K562 (cell line): Measurements from ENCODE around the gene RSBN1L. TPM values are rescaled to one million over a fixed set of nuclear protein-coding genes. Genes with fewer than 3 reads are reported as not detected.

ENCODE experiments used
- ATAC-seq: fragments of 200-7000 bp; cut with Tn5 transposase; 3 replicates; pipeline ENCODE4 v1.9.1; 2020; ENCODE audit warnings: moderate library complexity
- BruUV-seq: library from RNA; stranded (reverse); fragments of 400-500 nt; replicated peaks from 2 replicates; lab custom pipeline; 2021; lab: Mats Ljungman, UMichigan
- CTCF ChIA-PET: fragments of 300-600 bp; formaldehyde crosslinking; extraction: SDS; loops from one replicate; lab custom pipeline; 2021; ENCODE audit warnings: low intra/inter-chr PET ratio; lab: Yijun Ruan, JAX
- POLR2A ChIA-PET: fragments of 300-600, 350-650 bp; sonication (Branson Sonifier 250); formaldehyde crosslinking; extraction: SDS; loops from one replicate; lab custom pipeline; 2021; ENCODE audit warnings: antibody characterized with exemption, inconsistent platforms; lab: Yijun Ruan, JAX
- DNase-seq, 4 experiments: peaks; one replicate each; pipeline versions ENCODE4 v3.0.0 to v3.0.0-alpha.2; 2011 to 2018; ENCODE audit warnings: low spot score in 3 of 4, mixed read lengths in 3 of 4; ENCODE audit errors: extremely low read depth in 1 of 4
- FAIRE-seq: peaks from 2 replicates; lab custom pipeline; 2011; peaks lifted over from hg19 to GRCh38; lab: Jason Lieb, UNC
- H2AFZ ChIP-seq: 2 replicates; pipeline ENCODE4 v1.6.0; 2011; ENCODE audit warnings: low read depth, low read length, control low read depth, inconsistent platforms
- H3K27ac ChIP-seq: fragments of 200-600 bp; 3 replicates; pipeline ENCODE4 v1.8.0; 2011; ENCODE audit warnings: low read depth, mild to moderate bottlenecking, control low read depth, inconsistent platforms, low read length, moderate library complexity, mixed read lengths; ENCODE audit errors: extremely low read depth
- H3K27me3 ChIP-seq, 2 experiments: fragments of 300-600 bp in 1 of 2; 2 replicates in 1 of 2; 3 replicates in 1 of 2; pipeline versions ENCODE4 v1.6.0 to v1.8.0; 2011; ENCODE audit warnings: inconsistent platforms in 2 of 2, low read length in 2 of 2, mild to moderate bottlenecking in 1 of 2, mixed read lengths in 1 of 2, moderate library complexity in 1 of 2; ENCODE audit not compliant: control insufficient read depth in 2 of 2, insufficient read depth in 2 of 2
- H3K36me3 ChIP-seq: fragments of 300-600 bp; 3 replicates; pipeline ENCODE4 v1.8.0; 2011; ENCODE audit warnings: mild to moderate bottlenecking, low read length, inconsistent platforms; ENCODE audit not compliant: control insufficient read depth, insufficient read depth
- H3K4me1 ChIP-seq, 2 experiments: fragments of 200-600 bp in 1 of 2; replicated peaks in 1 of 2; 2 replicates in 1 of 2; 3 replicates in 1 of 2; pipeline versions ENCODE4 v1.5.1 to v1.8.0; 2011; ENCODE audit warnings: inconsistent platforms in 2 of 2, low read length in 2 of 2, mild to moderate bottlenecking in 1 of 2, mixed read lengths in 1 of 2, moderate library complexity in 1 of 2; ENCODE audit not compliant: control insufficient read depth in 2 of 2, insufficient read depth in 2 of 2
- H3K4me2 ChIP-seq: 2 replicates; pipeline ENCODE4 v1.6.1; 2011; ENCODE audit warnings: low read length, control low read depth, inconsistent platforms, mixed read lengths; ENCODE audit not compliant: insufficient read depth
- H3K4me3 ChIP-seq: fragments of 200-600 bp; sonication (generic), shearing (Covaris generic); 2 replicates; pipeline ENCODE4 v1.5.1; 2016; ENCODE audit warnings: control low read depth, inconsistent platforms
- H3K79me2 ChIP-seq: fragments of 200-600 bp; 3 replicates; pipeline ENCODE4 v1.8.0; 2011; ENCODE audit warnings: low read length, inconsistent platforms; ENCODE audit not compliant: control insufficient read depth, insufficient read depth
- H3K9ac ChIP-seq, 2 experiments: 2 replicates each; pipeline versions ENCODE4 v1.6.0 to v1.6.1; 2011; ENCODE audit warnings: low read depth in 2 of 2, low read length in 2 of 2, control low read depth in 1 of 2, inconsistent platforms in 1 of 2, mild to moderate bottlenecking in 1 of 2, mixed read lengths in 1 of 2; ENCODE audit not compliant: insufficient read depth in 1 of 2
- H3K9me1 ChIP-seq: one replicate; pipeline ENCODE4 v1.6.0; 2011; ENCODE audit warnings: inconsistent platforms, mild to moderate bottlenecking, low read length, moderate library complexity; ENCODE audit not compliant: control insufficient read depth, insufficient read depth
- H3K9me3 ChIP-seq: replicated peaks from 2 replicates; pipeline ENCODE4 v1.5.1; 2011; ENCODE audit warnings: low read depth, low read length, inconsistent platforms; ENCODE audit not compliant: control insufficient read depth, insufficient read depth
- H4K20me1 ChIP-seq: replicated peaks from 2 replicates; pipeline ENCODE4 v1.6.1; 2011; ENCODE audit warnings: low read length, inconsistent platforms, mixed read lengths; ENCODE audit not compliant: control insufficient read depth, insufficient read depth
- POLR2H ChIP-seq: IDR thresholded peaks from 2 replicates; pipeline ENCODE4 v1.6.1; 2016; ENCODE audit warnings: missing genetic modification characterization, low read depth, mild to moderate bottlenecking, control low read depth, missing compliant biosample characterization, moderate library complexity
- WGBS: fragments of 100-300 bp; shearing (Covaris generic); methylation state at CpG from one replicate; pipeline ENCODE4 v1.1.6; 2016; ENCODE audit warnings: low coverage, mixed read lengths; ENCODE audit not compliant: insufficient coverage; ENCODE audit errors: missing lambda C conversion rate; 5-methylcytosine and 5-hydroxymethylcytosine counted together
- in situ Hi-C: fragments of 300-500 bp; cut with MboI; formaldehyde crosslinking; loops from 4 replicates; pipeline ENCODE4 v1.15.0; 2018; ENCODE audit warnings: inconsistent platforms, mixed read lengths
- intact Hi-C: fragments of 100-400 bp; cut with micrococcal nuclease; formaldehyde crosslinking; loops from 2 replicates; pipeline ENCODE4 v1.14.2; 2022
- polyA plus RNA-seq, 8 experiments: library from polyadenylated mRNA; depleted of rRNA in 4 of 8; stranded (reverse) in 5 of 8; unstranded in 3 of 8; fragments of >200 nt; fragmentation: Nextera tagmentation in 2 of 8; fragmentation: Illumina TruSeq in 1 of 8; extraction: Ambion mirVana in 2 of 8; extraction: Trizol in 1 of 8; gene quantifications; 2 replicates each; pipeline versions ENCODE4 v1.2.1 to v1.2.3, GENCODE V29; 2011 to 2014; ENCODE audit warnings: inconsistent platforms in 1 of 8, missing spikeins in 1 of 8
- total RNA-seq, 7 experiments: library from RNA; depleted of rRNA in 6 of 7; stranded (reverse); fragments of >200 nt in 6 of 7; fragmentation: Illumina TruSeq in 2 of 7; extraction: Trizol in 2 of 7; gene quantifications; 2 replicates each; pipeline versions ENCODE4 v1.2.1 to v1.2.3, GENCODE V29; 2011 to 2021; ENCODE audit warnings: low replicate concordance in 1 of 7
- TF ChIP-seq, protein P1 (sequence below): fragments of 250-450 bp; sonication (Bioruptor Pico); IDR thresholded peaks from 2 replicates; pipeline ENCODE4 v1.8.0; 2021; ENCODE audit warnings: mild to moderate bottlenecking, moderate library complexity

Gene RSBN1L
- total and polyA plus RNA-seq, 9 of the 15 experiments (the other 6 are each of a cell fraction or from before 2014, with no cell fraction given): 6.2 to 35.2 (median 20.1) TPM

GRCh38 chr7:77811516-77812289 lies 115.4 kb downstream of the RSBN1L start:
- no peak overlapping the region for H3K4me2 ChIP-seq
- peaks cover 0 to 17% of the 10 kb centered on the region in 2 experiments; a peak in 3 of 5 replicates for H3K4me1 ChIP-seq
- H3K9me3 ChIP-seq: no peaks in the 10 kb centered on the region
- FAIRE-seq (no peak), ATAC-seq (no peak; the same call in 2 of the 3 replicates), DNase-seq (no peak)
- ChIA-PET CTCF (no interaction called here), POLR2A (interaction anchor here (1.1 to 1.5 kb wide), 2 partner anchors 10 to 20 kb away, joined by 3 to 4 read pairs; no protein-coding TSS in a partner anchor)
- in situ Hi-C loops: no loop called here
- WGBS: 89% methylated on average over 2 of the region's 2 CpGs
- H4K20me1 ChIP-seq: no peaks in the 10 kb centered on the region
- H3K27ac ChIP-seq: no peak overlapping the region
- H3K9me1 ChIP-seq: no peaks in the 10 kb centered on the region
- no peak overlapping the region for H3K9ac ChIP-seq
- H2AFZ ChIP-seq: no peak overlapping the region
- no TSS peak for BruUV-seq
- intact Hi-C loops: no loop called here
- 0 out of 2 replicates have a peak, but pooled peaks have one; percentile 27 for TF ChIP-seq POLR2H (tag)
- TF ChIP-seq, protein P1, sequence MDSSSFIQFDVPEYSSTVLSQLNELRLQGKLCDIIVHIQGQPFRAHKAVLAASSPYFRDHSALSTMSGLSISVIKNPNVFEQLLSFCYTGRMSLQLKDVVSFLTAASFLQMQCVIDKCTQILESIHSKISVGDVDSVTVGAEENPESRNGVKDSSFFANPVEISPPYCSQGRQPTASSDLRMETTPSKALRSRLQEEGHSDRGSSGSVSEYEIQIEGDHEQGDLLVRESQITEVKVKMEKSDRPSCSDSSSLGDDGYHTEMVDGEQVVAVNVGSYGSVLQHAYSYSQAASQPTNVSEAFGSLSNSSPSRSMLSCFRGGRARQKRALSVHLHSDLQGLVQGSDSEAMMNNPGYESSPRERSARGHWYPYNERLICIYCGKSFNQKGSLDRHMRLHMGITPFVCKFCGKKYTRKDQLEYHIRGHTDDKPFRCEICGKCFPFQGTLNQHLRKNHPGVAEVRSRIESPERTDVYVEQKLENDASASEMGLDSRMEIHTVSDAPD: no peak
- H3K79me2 ChIP-seq: peaks cover 96% of the 10 kb centered on the region
- H3K36me3 ChIP-seq: peaks cover 7% of the 10 kb centered on the region; the same call in 2 of the 3 replicates
- H3K27me3 ChIP-seq: no peaks in the 10 kb centered on the region
- H3K4me3 ChIP-seq: no peak overlapping the region
